HCT116 (cell line): ENCODE results near the gene DOCK4. TPM values are rescaled to one million over a fixed set of nuclear protein-coding genes. Genes with fewer than 3 reads are reported as not detected.

Experiments
- ATAC-seq: fragments of 200-7000 bp; cut with Tn5 transposase; 2 replicates; pipeline ENCODE4 v1.9.1; 2020; ENCODE audit warnings: mild to moderate bottlenecking, moderate library complexity
- BruUV-seq: library from RNA; stranded (reverse); fragments of 400-500 nt; replicated peaks from 2 replicates; lab custom pipeline; 2021; lab: Mats Ljungman, UMichigan
- CTCF ChIA-PET: fragments of 300-600 bp; sonication (Branson Sonifier 250); formaldehyde crosslinking; loops from one replicate; lab custom pipeline; 2021; ENCODE audit warnings: antibody characterized with exemption; lab: Charles Lee
- POLR2A ChIA-PET: fragments of 300-600, 350-600 bp; sonication (Branson Sonifier 250); formaldehyde crosslinking; loops from one replicate; lab custom pipeline; 2021; ENCODE audit warnings: antibody characterized with exemption; lab: Charles Lee
- RAD21 ChIA-PET, 2 experiments: fragments of 300-600 bp; sonication (Branson Sonifier 250); formaldehyde crosslinking; loops; one replicate each; lab custom pipeline; 2023; ENCODE audit warnings: low total read pairs in 2 of 2; ENCODE audit not compliant: uncharacterized antibody in 2 of 2, unreplicated experiment in 2 of 2, low non-redundant PET in 1 of 2; lab: Charles Lee
- DNase-seq: peaks from one replicate; pipeline ENCODE4 v3.0.0-alpha.2; 2010; ENCODE audit warnings: low read depth, low spot score
- H2AFZ ChIP-seq: fragments of 200-600 bp; shearing (Covaris generic), sonication (generic); 2 replicates; pipeline ENCODE4 v1.6.1; 2017; ENCODE audit warnings: low read depth, mixed run types, mixed read lengths, antibody characterized with exemption, low read length; ENCODE audit not compliant: poor library complexity, severe bottlenecking
- H3K27ac ChIP-seq: 2 replicates; pipeline ENCODE4 v1.5.1; 2012; ENCODE audit warnings: low read depth, low read length
- H3K27me3 ChIP-seq: fragments of 200-600 bp; sonication (generic); 2 replicates; pipeline ENCODE4 v1.6.1; 2016; ENCODE audit warnings: mixed run types, low read length, mixed read lengths; ENCODE audit not compliant: insufficient read depth
- H3K36me3 ChIP-seq, 2 experiments: fragments of 200-500 bp in 1 of 2; fragments of 200-600 bp in 1 of 2; sonication (Bioruptor generic) in 1 of 2; sonication (generic) in 1 of 2; 2 replicates each; pipeline versions ENCODE4 v1.5.1 to v1.6.1; 2014 to 2016; ENCODE audit warnings: low read length in 2 of 2, inconsistent platforms in 1 of 2, mixed read lengths in 1 of 2, mixed run types in 1 of 2; ENCODE audit not compliant: insufficient read depth in 2 of 2, control insufficient read depth in 1 of 2
- H3K4me1 ChIP-seq, 2 experiments: fragments of 200-600 bp in 1 of 2; sonication (generic) in 1 of 2; 2 replicates each; pipeline versions ENCODE4 v1.5.1 to v1.6.1; 2012 to 2017; ENCODE audit warnings: low read length in 2 of 2, inconsistent platforms in 1 of 2, mild to moderate bottlenecking in 1 of 2, mixed read lengths in 1 of 2, mixed run types in 1 of 2, moderate library complexity in 1 of 2; ENCODE audit not compliant: insufficient read depth in 2 of 2, control insufficient read depth in 1 of 2
- H3K4me2 ChIP-seq: fragments of 200-600 bp; sonication (generic); 2 replicates; pipeline ENCODE4 v1.6.1; 2017; ENCODE audit warnings: mixed run types, low read length, mixed read lengths
- H3K4me3 ChIP-seq, 2 experiments: fragments of 200-600 bp in 1 of 2; sonication (generic) in 1 of 2; replicated peaks in 1 of 2; 2 replicates each; pipeline ENCODE4 v1.5.1; 2011 to 2016; ENCODE audit warnings: low read length in 2 of 2, control low read depth in 1 of 2, low read depth in 1 of 2, mild to moderate bottlenecking in 1 of 2, mixed read lengths in 1 of 2, mixed run types in 1 of 2
- H3K79me2 ChIP-seq: fragments of 200-600 bp; sonication (generic); 2 replicates; pipeline ENCODE4 v1.6.1; 2017; ENCODE audit warnings: mild to moderate bottlenecking, mixed run types, low read length, moderate library complexity, mixed read lengths; ENCODE audit not compliant: insufficient read depth
- H3K9ac ChIP-seq: fragments of 200-600 bp; sonication (generic); 2 replicates; pipeline ENCODE4 v1.6.1; 2016; ENCODE audit warnings: low read length, mixed read lengths
- H3K9me2 ChIP-seq: fragments of 200-600 bp; sonication (generic), shearing (Covaris generic); 2 replicates; pipeline ENCODE4 v1.6.1; 2017; ENCODE audit warnings: mixed run types, mild to moderate bottlenecking, moderate library complexity; ENCODE audit not compliant: insufficient read depth
- H3K9me3 ChIP-seq, 2 experiments: fragments of 200-500 bp in 1 of 2; fragments of 200-600 bp in 1 of 2; sonication (Bioruptor generic) in 1 of 2; sonication (generic) in 1 of 2; 2 replicates each; pipeline ENCODE4 v1.6.1; 2014 to 2017; ENCODE audit warnings: low read length in 2 of 2, mixed read lengths in 2 of 2, inconsistent platforms in 1 of 2, low read depth in 1 of 2, mild to moderate bottlenecking in 1 of 2, mixed run types in 1 of 2, moderate library complexity in 1 of 2; ENCODE audit not compliant: control insufficient read depth in 1 of 2, insufficient read depth in 1 of 2
- H4K20me1 ChIP-seq: fragments of 200-600 bp; sonication (generic), shearing (Covaris generic); 2 replicates; pipeline ENCODE4 v1.6.1; 2017; ENCODE audit warnings: mixed run types, mild to moderate bottlenecking, moderate library complexity; ENCODE audit not compliant: insufficient read depth
- CEBPB ChIP-seq: IDR thresholded peaks from 2 replicates; pipeline ENCODE4 v1.6.1; 2012; ENCODE audit warnings: low read depth
- CTCF ChIP-seq, 3 experiments: fragments of 200-600 bp in 1 of 3; sonication (generic) in 1 of 3; IDR thresholded peaks in 2 of 3; conservative IDR thresholded peaks in 1 of 3; 2 replicates each; pipeline ENCODE4 v1.5.1; 2012 to 2017; ENCODE audit warnings: low read depth in 2 of 3, low read length in 2 of 3, antibody characterized with exemption in 1 of 3, borderline replicate concordance in 1 of 3, control low read depth in 1 of 3, mild to moderate bottlenecking in 1 of 3, mixed read lengths in 1 of 3, mixed run types in 1 of 3, moderate library complexity in 1 of 3; ENCODE audit not compliant: insufficient read depth in 1 of 3
- EZH2 ChIP-seq: fragments of 200-600 bp; sonication (generic); IDR thresholded peaks from 2 replicates; pipeline ENCODE4 v1.6.1; 2017; ENCODE audit warnings: antibody characterized with exemption, mixed run types
- POLR2A ChIP-seq: IDR thresholded peaks from 2 replicates; pipeline ENCODE4 v1.7.0; 2011; ENCODE audit warnings: borderline replicate concordance; ENCODE audit not compliant: insufficient read depth, insufficient read length; ENCODE audit errors: extremely low read depth
- RAD21 ChIP-seq: IDR thresholded peaks from 2 replicates; pipeline ENCODE4 v1.6.1; 2012; ENCODE audit warnings: low read depth, mild to moderate bottlenecking
- REST ChIP-seq: IDR thresholded peaks from 2 replicates; pipeline ENCODE4 v1.6.1; 2012; ENCODE audit warnings: low read depth
- SRF ChIP-seq: IDR thresholded peaks from 2 replicates; pipeline ENCODE4 v1.6.1; 2012; ENCODE audit warnings: low read depth
- TCF7L2 ChIP-seq: IDR thresholded peaks from 2 replicates; pipeline ENCODE4 v1.7.0; 2011; ENCODE audit warnings: borderline replicate concordance, inconsistent platforms; ENCODE audit not compliant: insufficient read depth, insufficient read length; ENCODE audit errors: extremely low read depth
- ZFX ChIP-seq: fragments of 450-650 bp; IDR thresholded peaks from 2 replicates; pipeline ENCODE4 v1.6.1; 2017
- ZNF274 ChIP-seq: fragments of 200-500 bp; sonication (Bioruptor generic); IDR thresholded peaks from 2 replicates; pipeline ENCODE4 v1.6.1; 2014; ENCODE audit warnings: mild to moderate bottlenecking, low read depth, low read length, inconsistent platforms
- intact Hi-C: fragments of 100-400 bp; cut with micrococcal nuclease; formaldehyde crosslinking; loops from 2 replicates; pipeline ENCODE4 v1.10.0; 2022
- total RNA-seq: library from RNA; stranded (reverse); gene quantifications from one replicate; pipeline ENCODE4 v1.2.1, GENCODE V29; 2021; ENCODE audit not compliant: unreplicated experiment

Gene DOCK4
- total RNA-seq, 1 experiment from 2014 or later, result 2.2 TPM

DNA sequence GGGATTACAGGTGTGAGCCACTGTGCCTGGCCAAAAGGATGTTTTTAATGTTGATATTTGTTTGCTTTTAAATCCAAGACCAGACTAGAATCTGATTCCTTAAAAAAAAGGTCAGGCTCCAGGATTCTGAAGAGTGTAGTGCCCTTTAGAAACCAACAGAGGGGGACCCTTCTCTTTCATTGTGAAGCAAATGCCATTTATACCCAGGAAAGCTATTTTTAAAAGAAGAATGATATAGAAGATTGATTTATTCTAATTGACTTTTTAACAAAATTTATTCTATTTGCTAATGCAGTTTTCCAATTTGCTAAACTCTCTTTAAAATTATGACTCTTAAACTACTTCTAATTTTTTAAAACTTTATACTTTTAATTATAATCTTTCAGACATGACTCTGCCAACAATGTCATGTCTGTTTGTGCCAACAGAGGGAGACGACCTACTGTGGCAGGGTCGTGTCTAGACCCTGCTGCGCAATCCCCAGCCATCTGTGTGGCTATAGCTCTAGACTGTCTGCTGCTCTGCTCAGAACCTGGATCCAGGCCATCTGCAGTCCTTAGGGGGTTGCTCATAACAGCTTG is 442.9 kb downstream of the DOCK4 start:
- H3K4me1 ChIP-seq, result no peaks in the 10 kb centered on the region
- no peaks in the 10 kb centered on the region for H3K79me2 ChIP-seq
- TF ChIP-seq ZFX (no peak), CEBPB (no peak), SRF (no peak), POLR2A (no peak), TCF7L2 (no peak), CTCF (IDR thresholded peaks at IDR 0.05 in 2 of 3, conservative IDR thresholded peaks at IDR 0.05 in 1 of 3; ENCODE audit: borderline replicate concordance in 1 of 3, insufficient read depth in 1 of 3, low read depth in 2 of 3, low read length in 2 of 3) (peak; percentile 55 to 86 (median 62)), REST (no peak), EZH2 (no peak), RAD21 (peak; percentile 73), ZNF274 (no peak)
- no peaks in the 10 kb centered on the region for H4K20me1 ChIP-seq
- no peaks in the 10 kb centered on the region for H3K9me3 ChIP-seq
- peak; percentile 91 for ATAC-seq
- peak; percentile 57 for DNase-seq
- H3K9ac ChIP-seq, result no peak overlapping the region
- H2AFZ ChIP-seq, result no peak overlapping the region
- intact Hi-C loops, result loop anchor here (1.0 kb wide), 4 partner anchors 92 to 733 kb away; no protein-coding TSS in a partner anchor
- H3K9me2 ChIP-seq, result no peaks in the 10 kb centered on the region
- BruUV-seq, result no TSS peak
- POLR2A ChIA-PET, result no interaction called here
- H3K36me3 ChIP-seq, result no peaks in the 10 kb centered on the region
- RAD21 ChIA-PET, result interaction anchor here (0.5 to 1.2 kb wide), 5 partner anchors 90 to 733 kb away, joined by 3 to 4 read pairs (median 4); no protein-coding TSS in a partner anchor
- CTCF ChIA-PET, result interaction anchor here (0.7 to 3.2 kb wide), 8 partner anchors 9 to 733 kb away, joined by 3 to 40 read pairs (median 4); no protein-coding TSS in a partner anchor
- H3K4me3 ChIP-seq, result no peak overlapping the region
- no peak overlapping the region for H3K27ac ChIP-seq
- H3K4me2 ChIP-seq, result no peak overlapping the region
- no peaks in the 10 kb centered on the region for H3K27me3 ChIP-seq
